Measurements from ENCODE around the gene OR10A3.

The OR10A3 gene

GRCh38 chr11:7964261-7964660 is 22.8 kb upstream of the OR10A3 start:
- no peak overlapping the region for H3K4me3 ChIP-seq
- H3K36me3 ChIP-seq (ENCODE audit: insufficient read depth, low read length), result no peaks in the 10 kb centered on the region
- no peak for DNase-seq (ENCODE audit: low read depth, low spot score)
- no peak for TF ChIP-seq EZH2 (IDR thresholded peaks at IDR 0.05)
- TF ChIP-seq FOXP2 (optimal IDR thresholded peaks at IDR 0.05; ENCODE audit: control extremely low read depth, extremely low read length, insufficient read depth), result no peak
- no peak for TF ChIP-seq POLR2AphosphoS5 (IDR thresholded peaks at IDR 0.05; ENCODE audit: borderline replicate concordance, low read depth, low read length)
- no peak overlapping the region for H3K9ac ChIP-seq (ENCODE audit: insufficient read length)
- H3K9me3 ChIP-seq (ENCODE audit: low read depth, low read length), result no peaks in the 10 kb centered on the region
- H3K27ac ChIP-seq, result no peak overlapping the region

- peaks cover 6% of the 10 kb centered on the region; the same call in 1 of the 2 replicates for H3K9me3 ChIP-seq (ENCODE audit: low read depth, low read length)
- no peaks in the 10 kb centered on the region for H3K36me3 ChIP-seq (ENCODE audit: insufficient read depth, low read length)
- H3K9ac ChIP-seq (ENCODE audit: insufficient read length), result no peak overlapping the region
- H3K4me3 ChIP-seq, result no peak overlapping the region
- no peak for DNase-seq (ENCODE audit: low read depth, low spot score)
- no peak for TF ChIP-seq EZH2 (IDR thresholded peaks at IDR 0.05)
- TF ChIP-seq POLR2AphosphoS5 (IDR thresholded peaks at IDR 0.05; ENCODE audit: borderline replicate concordance, low read depth, low read length), result no peak
- TF ChIP-seq FOXP2 (optimal IDR thresholded peaks at IDR 0.05; ENCODE audit: control extremely low read depth, extremely low read length, insufficient read depth), result no peak
- H3K27ac ChIP-seq, result no peak overlapping the region
Observed at GRCh38 chr11:7955191-7955590, 13.7 kb upstream of the OR10A3 start.

DNA sequence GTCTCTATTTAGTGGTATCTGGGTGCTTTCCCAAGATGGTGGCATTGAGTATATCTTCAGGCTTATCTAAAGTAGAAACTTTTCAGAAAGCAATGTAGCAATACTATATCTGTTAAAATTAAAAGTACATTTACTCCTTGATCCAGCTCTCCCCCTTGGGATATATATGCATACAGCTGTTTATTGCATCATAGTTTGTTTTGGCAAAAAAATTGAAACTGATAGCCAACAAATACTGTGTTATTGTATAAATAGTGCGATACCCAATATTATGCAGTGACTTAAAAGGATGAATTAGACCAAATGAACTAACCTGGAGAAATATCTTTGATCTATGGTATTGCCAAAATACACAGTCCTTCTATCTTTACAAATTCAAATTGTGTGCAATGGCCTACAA is 8.4 kb upstream of the OR10A3 start:
- DNase-seq (ENCODE audit: low read depth, low spot score), result no peak
- H3K27ac ChIP-seq, result no peak overlapping the region
- no peak overlapping the region for H3K4me3 ChIP-seq
- TF ChIP-seq EZH2 (IDR thresholded peaks at IDR 0.05) (no peak), FOXP2 (optimal IDR thresholded peaks at IDR 0.05; ENCODE audit: control extremely low read depth, extremely low read length, insufficient read depth) (no peak), POLR2AphosphoS5 (IDR thresholded peaks at IDR 0.05; ENCODE audit: borderline replicate concordance, low read depth, low read length) (no peak)
- H3K36me3 ChIP-seq (ENCODE audit: insufficient read depth, low read length), result no peaks in the 10 kb centered on the region
- no peak overlapping the region for H3K9ac ChIP-seq (ENCODE audit: insufficient read length)
- no peaks in the 10 kb centered on the region for H3K9me3 ChIP-seq (ENCODE audit: low read depth, low read length)

DNA sequence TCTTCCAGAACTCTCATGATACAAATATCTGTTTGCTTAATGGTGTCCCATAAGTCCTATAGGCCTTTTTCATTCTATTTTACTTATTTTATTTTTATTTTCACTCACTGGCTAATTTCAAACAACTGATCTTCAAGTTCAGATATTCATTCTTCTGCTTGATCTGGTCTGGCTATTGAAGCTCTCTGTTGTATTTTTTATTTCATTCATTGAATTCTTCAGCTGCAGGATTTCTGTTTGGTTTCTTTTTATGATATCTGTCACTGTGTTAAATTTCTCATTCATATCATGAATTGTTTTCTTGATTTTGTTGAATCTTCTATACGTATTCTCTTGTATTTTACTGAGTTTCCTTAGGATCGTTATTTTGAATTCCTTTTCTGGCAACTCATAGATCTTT is 2.6 kb upstream of the OR10A3 start:
- Histone ChIP-seq H3K36me3 (ENCODE audit: insufficient read depth, low read length) (no peaks in the 10 kb centered on the region), H3K4me3 (no peak overlapping the region), H3K9ac (ENCODE audit: insufficient read length) (no peak overlapping the region), H3K27ac (no peak overlapping the region), H3K9me3 (ENCODE audit: low read depth, low read length) (no peaks in the 10 kb centered on the region)
- TF ChIP-seq FOXP2 (optimal IDR thresholded peaks at IDR 0.05; ENCODE audit: control extremely low read depth, extremely low read length, insufficient read depth) (no peak), POLR2AphosphoS5 (IDR thresholded peaks at IDR 0.05; ENCODE audit: borderline replicate concordance, low read depth, low read length) (no peak), EZH2 (IDR thresholded peaks at IDR 0.05) (no peak)
- no peak for DNase-seq (ENCODE audit: low read depth, low spot score)

DNA sequence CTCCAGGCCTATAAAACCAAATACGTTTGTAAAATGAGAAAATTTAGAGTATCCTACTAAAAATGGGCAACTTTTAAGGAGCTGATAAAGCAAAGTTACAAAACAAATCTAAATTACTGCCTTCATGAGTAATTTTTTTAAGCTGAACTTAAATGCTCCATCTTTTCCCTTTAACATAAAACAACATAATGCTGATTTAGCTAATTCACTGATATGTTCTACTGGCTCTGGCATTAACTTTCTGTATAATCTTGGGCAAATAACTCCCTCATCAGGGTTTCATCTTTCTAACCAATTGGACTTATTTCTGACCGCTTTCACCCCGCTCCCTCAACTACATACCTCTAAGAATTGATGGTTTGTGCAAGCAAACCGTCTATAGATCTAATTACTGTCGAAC is 362 bp downstream of the OR10A3 start:
- H3K4me3 ChIP-seq, result no peak overlapping the region
- no peak overlapping the region for H3K9ac ChIP-seq (ENCODE audit: insufficient read length)
- H3K27ac ChIP-seq, result no peak overlapping the region
- no peaks in the 10 kb centered on the region for H3K9me3 ChIP-seq (ENCODE audit: low read depth, low read length)
- H3K36me3 ChIP-seq (ENCODE audit: insufficient read depth, low read length), result no peaks in the 10 kb centered on the region
- DNase-seq (ENCODE audit: low read depth, low spot score), result no peak
- TF ChIP-seq POLR2AphosphoS5 (IDR thresholded peaks at IDR 0.05; ENCODE audit: borderline replicate concordance, low read depth, low read length) (no peak), FOXP2 (optimal IDR thresholded peaks at IDR 0.05; ENCODE audit: control extremely low read depth, extremely low read length, insufficient read depth) (no peak)

GRCh38 chr11:7936615-7937014 is 4.9 kb downstream of the OR10A3 start:
- Histone ChIP-seq H3K36me3 (ENCODE audit: insufficient read depth, low read length) (no peaks in the 10 kb centered on the region), H3K9ac (ENCODE audit: insufficient read length) (no peak overlapping the region), H3K27ac (no peak overlapping the region), H3K4me3 (no peak overlapping the region), H3K9me3 (ENCODE audit: low read depth, low read length) (no peaks in the 10 kb centered on the region)
- no peak for DNase-seq (ENCODE audit: low read depth, low spot score)
- TF ChIP-seq FOXP2 (optimal IDR thresholded peaks at IDR 0.05; ENCODE audit: control extremely low read depth, extremely low read length, insufficient read depth) (no peak), EZH2 (IDR thresholded peaks at IDR 0.05) (no peak), POLR2AphosphoS5 (IDR thresholded peaks at IDR 0.05; ENCODE audit: borderline replicate concordance, low read depth, low read length) (no peak)

GRCh38 chr11:7931168-7931567 is 10.3 kb downstream of the OR10A3 start, which contains the start of gene OR10A6:
OR10A6 (minus strand) TSS chr11:7931268; CDS start chr11:7928662, 2,606 bp downstream.
- TF ChIP-seq POLR2AphosphoS5 (IDR thresholded peaks at IDR 0.05; ENCODE audit: borderline replicate concordance, low read depth, low read length) (no peak), EZH2 (IDR thresholded peaks at IDR 0.05) (no peak), FOXP2 (optimal IDR thresholded peaks at IDR 0.05; ENCODE audit: control extremely low read depth, extremely low read length, insufficient read depth) (no peak)

GRCh38 chr11:7927635-7928034 is 13.9 kb downstream of the OR10A3 start:
- TF ChIP-seq FOXP2 (optimal IDR thresholded peaks at IDR 0.05; ENCODE audit: control extremely low read depth, extremely low read length, insufficient read depth) (no peak), POLR2AphosphoS5 (IDR thresholded peaks at IDR 0.05; ENCODE audit: borderline replicate concordance, low read depth, low read length) (no peak), EZH2 (IDR thresholded peaks at IDR 0.05) (no peak)
- H3K9me3 ChIP-seq (ENCODE audit: low read depth, low read length), result no peaks in the 10 kb centered on the region
- no peak overlapping the region for H3K9ac ChIP-seq (ENCODE audit: insufficient read length)
- no peak overlapping the region for H3K27ac ChIP-seq
- DNase-seq (ENCODE audit: low read depth, low spot score), result no peak
- H3K4me3 ChIP-seq, result no peak overlapping the region
- H3K36me3 ChIP-seq (ENCODE audit: insufficient read depth, low read length), result no peaks in the 10 kb centered on the region

More at GRCh38 chr11:7931168-7931567, 10.3 kb downstream of the OR10A3 start, which contains the start of gene OR10A6:
- no peak for DNase-seq (ENCODE audit: low read depth, low spot score)
- H3K9ac ChIP-seq (ENCODE audit: insufficient read length), result no peak within 1 kb of the TSS
- H3K9me3 ChIP-seq (ENCODE audit: low read depth, low read length), result no peaks in the 10 kb centered on the region
- no peak within 1 kb of the TSS for H3K27ac ChIP-seq
- no peaks in the 10 kb centered on the region for H3K36me3 ChIP-seq (ENCODE audit: insufficient read depth, low read length)
- H3K4me3 ChIP-seq, result no peak within 1 kb of the TSS

- TF ChIP-seq FOXP2 (optimal IDR thresholded peaks at IDR 0.05; ENCODE audit: control extremely low read depth, extremely low read length, insufficient read depth), result no peak
- no peak for TF ChIP-seq EZH2 (IDR thresholded peaks at IDR 0.05)
- TF ChIP-seq POLR2AphosphoS5 (IDR thresholded peaks at IDR 0.05; ENCODE audit: borderline replicate concordance, low read depth, low read length), result no peak
- DNase-seq (ENCODE audit: low read depth, low spot score), result no peak
- Histone ChIP-seq H3K9me3 (ENCODE audit: low read depth, low read length) (no peaks in the 10 kb centered on the region), H3K4me3 (no peak overlapping the region), H3K27ac (no peak overlapping the region), H3K36me3 (ENCODE audit: insufficient read depth, low read length) (no peaks in the 10 kb centered on the region), H3K9ac (ENCODE audit: insufficient read length) (no peak overlapping the region)
Observed at GRCh38 chr11:7924536-7924935, 17.0 kb downstream of the OR10A3 start.
